Measurements from ENCODE around the gene ABHD17A.
"Not testable (repeated sequence)": the region's sequence is repeated elsewhere in the genome, so short reads cannot be mapped to it uniquely, and the experiment has no call there.

The ABHD17A gene

GRCh38 chr19:1910177-1910576 is 24.9 kb upstream of the ABHD17A start:
- no peak for DNase-seq (ENCODE audit: low read depth in 2 of 2)

DNA sequence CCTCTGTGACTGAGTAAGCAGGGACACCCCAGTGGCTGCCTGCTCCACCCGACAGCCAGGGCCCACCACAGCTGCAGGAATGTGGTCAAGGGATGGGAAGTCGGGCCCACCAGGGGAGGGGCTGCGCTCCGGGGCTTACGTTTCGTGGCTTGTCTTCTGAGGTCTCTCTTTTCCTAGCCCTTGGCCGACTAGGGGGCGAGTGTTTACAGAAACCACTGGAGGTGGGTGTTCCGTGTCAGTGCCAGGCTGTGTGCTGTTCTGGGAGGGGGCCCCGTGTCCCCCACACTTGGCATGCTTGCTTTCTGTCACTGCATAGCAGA is 24.4 kb upstream of the ABHD17A start:
- no peak for DNase-seq (ENCODE audit: low read depth in 2 of 2)

DNA sequence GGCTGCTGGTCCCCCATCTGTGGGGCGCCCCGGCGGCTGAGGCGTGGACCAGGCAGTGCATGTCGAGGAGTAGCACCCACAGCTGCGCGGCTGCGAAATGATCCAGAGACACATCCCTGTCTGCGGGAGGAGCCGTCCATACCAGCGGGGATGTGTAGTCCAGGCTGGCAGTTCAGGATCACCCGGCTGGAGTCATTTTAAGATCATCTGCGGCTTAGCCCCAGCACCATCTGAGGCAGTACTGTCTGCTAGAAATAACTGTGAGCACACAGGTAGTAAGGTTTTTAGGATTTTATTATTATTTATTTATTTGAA is 23.0 kb upstream of the ABHD17A start:
- no peak for DNase-seq (ENCODE audit: low read depth in 2 of 2)

DNA sequence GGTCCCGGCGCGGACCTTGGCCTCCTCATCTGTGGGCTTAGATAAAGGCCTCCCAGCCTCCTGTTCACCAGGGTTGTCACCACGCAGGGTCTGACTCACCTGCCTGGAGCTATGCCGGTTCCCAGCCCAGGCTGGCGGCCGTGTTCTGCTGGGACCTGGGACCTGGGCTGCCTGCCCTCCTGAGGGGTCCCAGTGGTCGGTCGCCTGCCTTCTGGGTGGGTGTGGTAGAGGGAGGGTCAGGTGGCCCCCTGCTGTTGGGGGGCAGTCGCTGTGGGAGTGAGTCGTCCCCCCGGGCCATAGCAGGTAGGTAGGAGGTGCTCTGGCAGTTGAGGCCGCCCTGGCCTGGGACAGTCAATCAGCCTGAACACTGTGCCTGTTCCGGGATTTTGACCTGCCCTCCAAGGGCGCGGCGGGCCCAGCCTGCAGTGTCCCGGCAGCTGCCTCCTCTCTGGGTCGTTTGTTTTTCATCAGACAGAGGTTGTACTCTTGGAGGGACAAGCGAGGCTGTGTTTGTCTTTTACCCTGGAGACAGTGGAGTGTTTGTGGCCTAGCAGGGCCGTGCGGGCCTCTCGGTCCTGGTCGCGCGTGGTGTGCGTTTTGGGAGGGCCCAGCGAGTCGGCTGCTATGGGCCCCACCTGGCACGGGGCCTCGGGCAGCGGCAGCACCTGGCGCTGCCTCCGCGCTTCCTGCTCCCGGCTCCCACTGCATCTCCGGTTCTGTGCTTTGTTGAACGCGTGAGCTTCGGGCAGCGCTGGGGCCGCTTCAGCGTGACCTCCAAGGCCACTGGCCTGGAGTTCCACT is 22.5 kb upstream of the ABHD17A start:
- no peak for DNase-seq (ENCODE audit: low read depth in 2 of 2)

DNA sequence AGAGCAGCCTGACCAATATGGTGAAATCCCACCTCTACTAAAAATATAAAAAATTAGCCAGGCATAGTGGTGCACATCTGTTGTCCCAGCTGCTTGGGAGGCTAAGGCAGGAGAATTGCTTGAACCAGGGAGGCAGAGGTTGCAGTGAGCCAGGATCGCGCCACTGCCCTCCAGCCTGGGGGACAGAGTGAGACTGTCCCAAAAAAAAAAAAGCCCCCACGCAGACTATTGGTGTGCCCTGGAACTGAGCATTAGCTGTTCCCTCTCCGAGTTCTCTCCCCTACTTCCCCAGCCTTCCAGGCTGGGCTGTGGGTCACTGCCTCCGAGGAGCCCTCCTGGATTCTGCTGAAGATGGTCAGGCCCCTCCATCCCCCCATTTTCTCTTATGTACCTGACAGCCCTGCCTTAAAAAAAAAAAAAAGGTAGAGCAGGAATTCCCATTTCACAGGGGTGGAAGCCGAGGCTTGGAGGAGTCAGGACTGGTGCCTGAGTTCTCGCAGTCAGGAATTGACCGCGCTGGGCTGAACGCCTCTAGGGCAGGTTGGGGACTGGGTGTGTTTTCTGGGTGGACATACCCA is 21.8 kb upstream of the ABHD17A start:
- DNase-seq (ENCODE audit: low read depth in 2 of 2) = no peak

GRCh38 chr19:1905863-1906375 is 20.6 kb upstream of the ABHD17A start:
- no peak for DNase-seq (ENCODE audit: low read depth in 2 of 2)

GRCh38 chr19:1905110-1905862 is 20.0 kb upstream of the ABHD17A start, which contains the start of the genes ADAT3 and SCAMP4:
TSS of gene ADAT3 (plus strand) at chr19:1905399. CDS start at chr19:1912048, 6,649 bp downstream.
TSS of gene SCAMP4 (plus strand) at chr19:1905399. CDS start at chr19:1915020, 9,621 bp downstream.
- DNase-seq (ENCODE audit: low read depth in 2 of 2) = peak; percentile 98

GRCh38 chr19:1904860-1905109 is 19.5 kb upstream of the ABHD17A start:
- DNase-seq (ENCODE audit: low read depth in 2 of 2) = no peak

- DNase-seq (ENCODE audit: low read depth in 2 of 2) = no peak
Observed at GRCh38 chr19:1902923-1903322, 17.6 kb upstream of the ABHD17A start.

DNA sequence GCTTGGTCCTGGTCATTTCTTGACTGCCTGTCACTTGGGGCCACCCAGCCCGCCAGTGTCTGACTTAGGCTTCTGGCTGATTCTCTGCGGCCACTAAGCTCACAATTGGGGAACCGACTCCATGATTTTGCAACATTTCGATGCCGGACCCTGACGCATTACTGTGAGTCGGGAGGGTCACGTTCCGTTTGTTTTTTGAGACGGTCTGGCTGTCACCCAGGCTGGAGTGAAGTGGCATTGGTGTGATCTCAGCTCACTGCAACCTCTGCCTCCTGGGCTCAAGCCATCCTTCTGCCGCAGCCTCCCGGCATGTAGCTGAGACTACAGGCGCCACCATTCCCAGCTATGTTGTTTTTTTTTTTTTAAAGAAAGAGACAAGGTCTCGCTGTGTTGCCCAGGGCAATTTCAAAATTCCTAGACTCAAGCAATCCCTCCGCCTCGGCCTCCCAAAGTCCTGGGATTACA is 16.7 kb upstream of the ABHD17A start:
- DNase-seq (ENCODE audit: low read depth in 2 of 2) = no peak

- no peak for DNase-seq (ENCODE audit: low read depth in 2 of 2)
Observed at GRCh38 chr19:1896508-1896907, 11.2 kb upstream of the ABHD17A start.

DNA sequence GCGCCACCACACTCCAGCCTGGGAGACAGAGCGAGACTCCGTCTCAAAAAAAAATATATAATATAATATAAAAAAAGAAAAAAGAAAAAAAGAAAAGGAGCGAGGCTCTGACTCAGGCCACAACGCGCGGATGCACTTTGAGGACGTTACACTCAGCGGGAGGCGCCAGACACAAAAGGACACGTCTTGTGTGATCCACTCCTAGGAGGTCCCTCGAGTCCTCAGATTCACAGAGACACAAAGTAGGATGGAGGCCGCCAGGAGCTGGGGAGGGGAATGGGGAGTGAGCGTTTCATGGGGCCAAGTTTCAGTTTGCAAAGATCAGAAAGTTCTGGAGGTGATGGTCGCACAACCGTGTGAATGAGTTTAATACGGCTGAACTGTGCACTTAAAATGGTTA is 8.5 kb upstream of the ABHD17A start:
- no peak for DNase-seq (ENCODE audit: low read depth in 2 of 2)

DNA sequence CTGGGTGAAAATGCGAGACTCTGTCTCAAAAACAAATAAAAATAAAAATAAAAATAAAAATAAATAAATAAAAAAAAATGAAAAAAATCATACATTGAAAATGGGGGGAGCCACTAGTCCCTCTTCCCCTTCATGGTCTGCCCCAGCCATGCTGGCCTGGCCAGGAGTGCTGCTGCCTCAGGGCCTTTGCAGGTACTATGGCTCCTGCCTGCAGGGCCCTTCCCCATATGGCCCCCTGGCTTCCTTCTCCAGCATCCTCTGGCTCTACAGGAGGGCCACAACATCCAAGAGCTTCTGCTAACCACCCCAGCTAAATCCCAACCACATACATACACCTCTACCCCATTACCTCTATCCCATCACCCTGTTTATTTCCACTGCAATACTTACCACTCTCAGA is 4.6 kb upstream of the ABHD17A start:
- DNase-seq (ENCODE audit: low read depth in 2 of 2) = no peak

DNA sequence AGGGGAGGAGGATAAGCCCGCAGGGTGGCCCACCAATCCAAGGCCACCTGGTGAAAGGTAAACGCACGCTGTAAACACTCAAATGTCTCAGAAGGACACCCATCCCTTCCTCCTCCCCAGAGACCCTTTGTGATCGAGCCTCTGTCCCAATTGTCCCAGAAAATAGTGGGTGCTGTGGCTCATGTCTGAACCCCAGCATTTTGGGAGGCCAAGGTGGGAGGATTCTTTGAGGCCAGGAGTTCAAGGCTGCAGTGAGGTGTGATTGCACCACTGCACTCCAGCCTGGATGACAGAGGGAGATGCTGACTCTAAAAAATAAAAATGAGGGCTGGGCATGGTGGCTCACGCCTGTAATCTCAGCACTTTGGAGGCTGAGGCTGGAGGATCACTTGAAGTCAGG is 3.1 kb upstream of the ABHD17A start:
- DNase-seq (ENCODE audit: low read depth in 2 of 2) = no peak

DNA sequence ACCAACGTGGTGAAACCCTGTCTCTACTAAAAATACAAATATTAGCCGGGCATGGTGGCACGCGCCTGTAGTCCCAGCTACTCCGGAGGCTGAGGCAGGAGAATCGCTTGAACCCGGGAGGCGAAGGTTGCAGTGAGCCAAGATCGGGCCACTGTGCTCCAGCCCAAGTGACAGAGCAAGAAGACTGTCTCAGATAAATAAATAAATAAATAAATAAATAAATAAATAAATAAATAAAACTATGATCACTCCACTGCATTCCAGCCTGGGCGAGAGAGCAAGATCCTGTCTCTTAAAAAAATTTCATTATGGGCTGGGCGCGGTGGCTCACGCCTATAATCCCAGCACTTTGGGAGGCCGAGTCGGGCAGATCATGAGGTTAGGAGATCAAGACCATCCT is 1.1 kb upstream of the ABHD17A start:
- DNase-seq (ENCODE audit: low read depth in 2 of 2) = not testable (repeated sequence)

DNA sequence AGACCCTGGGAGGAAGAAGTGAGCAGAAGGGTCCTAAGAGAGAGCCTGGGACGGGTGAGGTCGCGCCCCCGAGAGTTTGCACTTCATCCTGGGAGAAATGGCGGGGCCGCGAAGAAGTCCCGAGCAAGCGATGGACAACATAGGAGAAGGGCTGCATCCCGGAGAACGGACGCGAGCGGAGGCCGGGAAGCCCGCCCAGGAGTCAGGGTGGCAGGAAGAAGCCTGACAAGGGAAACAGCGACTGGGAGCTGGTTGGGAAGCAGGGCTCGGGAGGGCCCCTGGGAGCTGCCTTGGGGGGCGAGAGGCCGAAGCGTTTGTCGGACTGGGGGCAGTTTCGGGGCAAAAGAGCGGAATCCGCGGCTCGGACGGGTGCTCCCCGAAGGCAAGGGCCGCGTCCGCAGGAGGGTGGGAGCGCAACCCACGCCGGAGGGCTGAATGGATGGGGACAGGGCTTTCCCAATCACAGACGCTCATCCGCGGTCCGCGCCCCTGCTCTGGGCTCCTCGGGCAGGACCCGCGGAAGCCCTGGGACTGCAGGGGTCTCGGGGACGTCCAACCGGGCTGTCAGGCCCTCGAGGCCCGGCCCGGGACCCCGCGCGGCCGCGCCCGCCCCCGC is 469 bp downstream of the ABHD17A start:
- DNase-seq (ENCODE audit: low read depth in 2 of 2) = no peak

GRCh38 chr19:1884291-1884718 is 991 bp downstream of the ABHD17A start:
- DNase-seq (ENCODE audit: low read depth in 2 of 2) = no peak

- DNase-seq (ENCODE audit: low read depth in 2 of 2) = no peak
Observed at GRCh38 chr19:1883784-1884183, 1.5 kb downstream of the ABHD17A start.

DNA sequence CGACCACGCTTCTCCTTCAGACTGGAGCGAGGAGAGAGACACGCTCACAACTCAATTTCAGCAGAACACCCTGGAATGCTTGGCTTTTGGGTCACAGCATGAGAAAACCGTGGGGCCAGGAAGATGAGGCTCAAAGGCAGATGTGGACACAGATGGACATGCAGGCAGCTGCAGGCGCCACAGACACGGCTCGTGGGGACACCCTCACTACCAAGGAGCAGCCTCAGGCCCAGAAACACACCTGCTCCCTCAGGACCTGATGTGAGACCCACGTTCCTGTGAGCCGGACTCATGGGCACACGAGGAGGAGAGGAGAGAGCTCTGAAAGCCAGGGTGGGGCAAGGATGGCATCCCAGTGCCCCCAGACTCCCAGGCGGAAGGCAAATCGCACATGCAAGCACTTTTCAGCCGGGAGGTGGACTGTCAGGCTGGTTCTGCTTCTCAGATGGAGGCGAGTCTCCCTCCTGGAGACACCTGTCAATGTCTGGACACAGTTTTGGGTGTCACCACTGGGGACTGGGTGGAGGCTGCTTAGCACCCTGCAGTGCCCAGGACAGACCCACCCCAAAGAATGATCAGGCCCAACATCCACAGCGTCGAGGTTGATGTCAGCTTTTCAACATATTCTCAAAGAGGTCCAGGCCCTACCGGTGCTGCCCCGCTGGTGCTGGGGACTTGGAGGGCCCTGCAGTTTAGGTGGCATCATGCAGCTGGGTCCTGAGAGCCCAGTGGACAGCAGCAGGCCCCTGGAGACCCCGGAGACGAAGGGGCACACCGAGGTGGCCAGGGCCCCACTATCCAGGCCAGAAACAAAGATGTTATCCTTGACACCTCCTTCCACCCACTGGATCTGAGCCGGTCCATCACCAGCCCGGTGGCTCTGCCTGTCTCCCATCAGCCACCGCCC is 2.3 kb downstream of the ABHD17A start:
- no peak for DNase-seq (ENCODE audit: low read depth in 2 of 2)

GRCh38 chr19:1882089-1882785 is 3.1 kb downstream of the ABHD17A start:
- DNase-seq (ENCODE audit: low read depth in 2 of 2) = no peak

Measured in fibroblast of skin of left quadriceps (primary cell).